LNCaP clone FGC (cell line): ENCODE measurements around the gene RXFP3.
A peak's percentile ranks its signal among the peaks of the same experiment; 100 is the strongest.

Experiments
- DNase-seq: peaks from one replicate; pipeline ENCODE4 v3.0.0-alpha.2; 2011; ENCODE audit warnings: low read depth
- H3K4me3 ChIP-seq: 2 replicates; pipeline ENCODE4 v1.5.1; 2011; ENCODE audit warnings: mild to moderate bottlenecking, low read depth, low read length, control low read depth
- TF ChIP-seq, protein P1 (sequence below): IDR thresholded peaks from 2 replicates; pipeline ENCODE4 v1.5.1; 2012; ENCODE audit warnings: mild to moderate bottlenecking; ENCODE audit not compliant: control insufficient read depth, insufficient read depth; ENCODE audit errors: extremely low read depth

The RXFP3 gene

DNA sequence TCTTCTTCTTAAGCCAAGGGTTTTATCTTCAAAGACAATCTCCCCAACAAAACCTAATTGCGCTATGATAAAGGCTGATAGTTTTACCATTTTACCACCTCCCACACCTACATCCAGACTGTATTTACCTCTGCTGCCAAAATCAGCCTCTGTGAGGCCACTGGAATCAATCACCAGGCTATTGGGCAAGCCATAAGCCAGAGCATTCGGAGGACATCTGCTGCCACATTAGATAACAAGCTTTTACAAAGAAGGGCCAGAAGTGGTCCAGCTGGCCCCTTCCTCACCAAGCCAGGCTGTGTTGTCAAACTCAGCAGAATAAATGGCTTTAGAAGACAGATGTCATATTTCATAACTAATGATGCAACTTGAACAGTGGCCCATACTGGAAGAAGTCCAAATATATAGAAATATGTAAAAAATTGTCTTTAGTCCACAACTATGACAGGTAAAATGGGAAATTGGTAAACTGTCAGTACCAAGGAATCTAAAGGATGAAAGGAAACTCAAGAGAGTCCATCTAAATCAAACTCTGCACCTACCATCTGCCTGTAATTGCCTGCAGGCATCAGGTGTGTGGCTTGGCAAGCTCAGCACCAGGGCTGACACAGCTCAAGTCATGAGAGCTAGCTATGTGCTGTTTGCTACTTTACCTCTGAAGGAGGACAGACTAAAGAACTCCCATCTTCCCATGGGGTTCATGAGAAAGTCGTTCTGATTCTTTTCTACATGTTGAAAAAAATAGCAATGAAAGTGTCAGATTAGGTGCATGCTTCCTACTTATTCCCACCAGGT lies 32.2 kb downstream of the RXFP3 start:
- TF ChIP-seq, protein P1, sequence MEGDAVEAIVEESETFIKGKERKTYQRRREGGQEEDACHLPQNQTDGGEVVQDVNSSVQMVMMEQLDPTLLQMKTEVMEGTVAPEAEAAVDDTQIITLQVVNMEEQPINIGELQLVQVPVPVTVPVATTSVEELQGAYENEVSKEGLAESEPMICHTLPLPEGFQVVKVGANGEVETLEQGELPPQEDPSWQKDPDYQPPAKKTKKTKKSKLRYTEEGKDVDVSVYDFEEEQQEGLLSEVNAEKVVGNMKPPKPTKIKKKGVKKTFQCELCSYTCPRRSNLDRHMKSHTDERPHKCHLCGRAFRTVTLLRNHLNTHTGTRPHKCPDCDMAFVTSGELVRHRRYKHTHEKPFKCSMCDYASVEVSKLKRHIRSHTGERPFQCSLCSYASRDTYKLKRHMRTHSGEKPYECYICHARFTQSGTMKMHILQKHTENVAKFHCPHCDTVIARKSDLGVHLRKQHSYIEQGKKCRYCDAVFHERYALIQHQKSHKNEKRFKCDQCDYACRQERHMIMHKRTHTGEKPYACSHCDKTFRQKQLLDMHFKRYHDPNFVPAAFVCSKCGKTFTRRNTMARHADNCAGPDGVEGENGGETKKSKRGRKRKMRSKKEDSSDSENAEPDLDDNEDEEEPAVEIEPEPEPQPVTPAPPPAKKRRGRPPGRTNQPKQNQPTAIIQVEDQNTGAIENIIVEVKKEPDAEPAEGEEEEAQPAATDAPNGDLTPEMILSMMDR: no peak
- no peak overlapping the region for H3K4me3 ChIP-seq
- DNase-seq: no peak

DNA sequence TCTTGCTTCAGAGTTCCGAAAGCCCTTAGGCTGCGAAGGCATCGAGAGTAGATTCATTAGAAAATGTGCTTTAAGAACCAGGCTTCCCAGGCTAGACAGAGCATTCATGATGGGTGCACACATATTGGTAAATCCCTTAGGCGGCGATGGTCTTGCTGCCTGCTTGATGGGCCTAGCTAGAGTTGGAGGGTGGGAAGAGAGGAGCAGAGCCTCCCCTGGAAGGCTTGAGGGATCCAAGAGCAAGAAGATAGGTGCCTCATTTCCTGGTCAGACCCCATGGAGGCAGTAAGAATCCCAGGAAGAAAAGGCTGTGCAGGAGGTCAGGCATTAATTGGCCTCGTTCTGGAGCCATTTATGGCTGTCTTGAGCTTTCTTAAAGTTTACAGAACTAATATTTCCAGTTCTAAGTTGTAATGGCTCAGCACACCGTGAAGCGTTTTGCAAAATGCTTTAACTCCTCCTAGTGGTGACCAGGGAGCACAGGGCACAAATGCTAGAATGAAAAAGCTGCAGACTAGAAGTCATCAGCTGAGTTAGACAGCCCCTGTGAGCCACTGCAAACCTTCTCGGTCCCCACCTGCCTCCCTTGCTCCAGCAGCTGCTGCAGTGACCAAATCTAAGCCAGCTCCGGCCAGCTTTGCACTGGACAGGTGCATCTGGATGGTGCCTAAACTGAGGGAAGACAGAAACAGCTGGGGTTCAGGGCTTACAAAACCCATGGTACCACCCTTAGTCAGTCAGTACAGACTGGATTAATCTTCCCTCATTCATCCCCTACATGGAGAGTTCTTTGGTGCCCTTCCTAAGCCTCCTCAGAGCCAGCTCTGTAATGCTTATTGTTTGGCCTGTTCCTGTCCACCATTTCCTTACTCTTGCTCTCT lies 33.6 kb downstream of the RXFP3 start:
- peak; percentile 49 for DNase-seq
- no peak overlapping the region for H3K4me3 ChIP-seq

DNA sequence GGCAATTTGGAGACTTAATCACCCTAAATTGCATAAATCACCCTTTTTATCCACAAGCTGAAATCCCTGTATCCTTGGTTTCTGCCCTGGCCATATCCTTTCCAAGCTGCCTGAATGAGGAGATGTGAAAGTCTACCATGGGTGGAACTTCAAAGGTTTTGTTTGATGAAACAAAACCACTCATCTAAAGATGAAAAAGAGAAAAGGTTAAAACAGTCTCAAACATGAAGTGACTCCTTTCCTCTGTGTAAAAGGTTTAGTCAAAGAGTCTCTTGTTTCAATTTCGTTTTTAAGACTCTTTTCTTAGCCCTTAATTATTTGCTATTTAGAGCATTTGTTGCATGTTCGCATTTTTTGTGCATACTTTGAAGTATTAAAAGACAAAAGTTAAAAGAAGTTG lies 37.1 kb downstream of the RXFP3 start:
- no peak overlapping the region for H3K4me3 ChIP-seq
- no peak for DNase-seq
- TF ChIP-seq, protein P1: no peak

More for the DNA sequence above, 33.6 kb downstream of the RXFP3 start:
- TF ChIP-seq, protein P1: peak; percentile 81

DNA sequence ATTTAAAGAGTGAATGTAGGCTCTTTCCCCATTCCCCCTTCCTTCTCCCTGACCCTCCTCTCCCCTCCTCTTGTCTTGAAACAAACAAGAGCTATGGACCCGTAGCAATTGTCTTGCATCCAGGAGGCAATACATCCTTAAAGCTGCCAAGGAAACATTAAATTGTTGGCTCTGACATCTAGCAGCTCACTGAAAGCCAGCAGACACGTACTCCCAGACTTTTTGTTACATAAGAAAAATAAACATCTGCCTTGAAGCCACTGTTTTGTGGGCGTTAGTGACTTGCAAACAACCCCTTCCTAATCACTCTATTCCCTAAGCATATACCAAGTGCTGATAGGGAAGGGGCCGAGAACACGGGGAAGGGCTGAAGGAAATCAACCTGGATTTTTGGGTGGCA lies 39.7 kb downstream of the RXFP3 start:
- H3K4me3 ChIP-seq: no peak overlapping the region
- no peak for DNase-seq
- TF ChIP-seq, protein P1: no peak

DNA sequence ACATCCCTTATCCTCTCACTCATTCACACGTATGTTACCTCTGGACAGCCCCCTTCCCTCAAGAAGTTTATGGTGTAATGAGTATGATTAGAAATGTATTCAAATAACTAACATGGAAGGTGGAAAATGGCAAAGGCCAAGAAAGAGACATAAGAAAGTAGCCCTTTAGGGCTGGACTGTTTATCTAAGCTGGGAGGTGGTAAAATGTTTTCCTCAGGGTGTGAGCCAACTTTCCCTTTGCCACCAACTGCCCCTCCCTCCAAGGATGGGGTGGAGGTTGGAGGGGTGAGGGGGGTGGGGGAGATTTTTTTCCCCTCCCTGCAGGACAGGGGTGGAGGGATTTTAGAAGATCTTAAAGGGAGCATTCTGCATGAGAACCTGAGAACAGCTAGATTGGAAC lies 40.1 kb downstream of the RXFP3 start:
- no peak for DNase-seq
- no peak overlapping the region for H3K4me3 ChIP-seq
- TF ChIP-seq, protein P1: no peak

DNA sequence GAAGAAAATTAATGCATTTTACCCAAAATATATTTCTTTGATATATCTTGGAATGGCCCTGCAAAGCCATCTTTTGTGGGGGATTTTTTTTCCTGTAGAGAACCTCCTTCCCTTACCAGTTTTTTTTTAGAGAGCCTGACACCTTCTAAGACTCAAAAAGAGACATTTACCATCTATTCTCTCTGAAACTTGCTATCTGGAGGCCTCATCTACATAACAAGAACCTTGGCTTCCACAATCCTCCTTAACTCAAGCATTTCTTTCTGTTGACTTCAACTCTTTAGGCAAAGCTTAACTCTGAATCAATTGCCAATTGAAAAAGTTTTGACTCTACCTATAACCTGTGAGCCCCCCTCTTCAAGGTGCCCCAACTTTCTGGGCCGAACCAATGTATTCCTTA lies 42.1 kb downstream of the RXFP3 start:
- no peak for DNase-seq
- H3K4me3 ChIP-seq: no peak overlapping the region
- TF ChIP-seq, protein P1: no peak

DNA sequence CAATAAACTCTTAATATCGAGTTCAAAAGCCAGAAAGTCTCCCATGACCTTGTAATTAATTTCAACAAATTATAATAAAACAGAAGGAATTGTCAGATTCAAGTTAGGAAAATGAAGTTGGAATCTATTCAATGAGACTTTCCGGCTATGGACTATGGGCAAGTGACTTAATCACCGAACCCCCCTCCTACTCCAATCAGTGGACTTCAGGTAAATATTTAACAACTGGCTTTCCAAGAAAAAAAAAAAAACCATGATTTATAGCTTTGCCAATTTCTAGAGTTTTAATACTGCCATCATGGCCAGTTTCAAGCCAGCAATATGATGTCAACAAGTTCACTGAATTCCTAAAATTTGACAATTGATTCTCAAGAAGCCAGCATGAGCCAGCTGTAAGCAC lies 43.8 kb downstream of the RXFP3 start:
- TF ChIP-seq, protein P1: no peak
- H3K4me3 ChIP-seq: no peak overlapping the region
- no peak for DNase-seq
